ENCODE measurements around the gene PCSK5. TPM values are rescaled to one million over a fixed set of nuclear protein-coding genes. Genes with fewer than 3 reads are reported as not detected.
"Not testable (repeated sequence)": the region's sequence is repeated elsewhere in the genome, so short reads cannot be mapped to it uniquely, and the experiment has no call there.

The PCSK5 gene
- total and polyA plus RNA-seq, 8 donors, result 0.37 to 86.3 (median 4.9) TPM

GRCh38 chr9:76297721-76298239 is 407.3 kb downstream of the PCSK5 start:
- peak overlapping the region in 3 of 5 donors; percentile 41 to 61 (median 54) for H3K27ac ChIP-seq
- no peak for TF ChIP-seq EP300 (IDR thresholded peaks at IDR 0.05)
- no peak for TF ChIP-seq POLR2AphosphoS5 (IDR thresholded peaks at IDR 0.05)
- no peak for TF ChIP-seq POLR2A (IDR thresholded peaks at IDR 0.05)
- TF ChIP-seq CTCF (IDR thresholded peaks at IDR 0.05), result no peak

GRCh38 chr9:76298521-76299144 is 408.2 kb downstream of the PCSK5 start:
- Histone ChIP-seq H3K4me3 (no peak overlapping the region), H3K9me3 (no peaks in the 10 kb centered on the region), H3K27ac (peak overlapping the region in 3 of 5 donors; percentile 41 to 61 (median 54)), H3K4me1 (peaks cover 0 to 9% (median 5%) of the 10 kb centered on the region in 4 donors), H3K36me3 (no peaks in the 10 kb centered on the region), H3K27me3 (no peaks in the 10 kb centered on the region)
- DNase-seq, result peak in 1 of 2 donors; percentile 32
- 31 to 49% (median 33%) methylated on average over 3 of the region's 3 CpGs for WGBS, 5 donors
- intact Hi-C loops (cut with DNase I; ENCODE audit: low total_unique reads), result no loop called here
- TF ChIP-seq POLR2AphosphoS5 (IDR thresholded peaks at IDR 0.05), result no peak
- TF ChIP-seq EP300 (IDR thresholded peaks at IDR 0.05), result no peak
- no peak for TF ChIP-seq POLR2A (IDR thresholded peaks at IDR 0.05)
- no peak for TF ChIP-seq CTCF (IDR thresholded peaks at IDR 0.05)

More at GRCh38 chr9:76297721-76298239, 407.3 kb downstream of the PCSK5 start:
- Histone ChIP-seq H3K36me3 (no peaks in the 10 kb centered on the region), H3K27me3 (no peaks in the 10 kb centered on the region), H3K4me3 (no peak overlapping the region), H3K4me1 (peaks cover 0 to 9% (median 5%) of the 10 kb centered on the region in 4 donors), H3K9me3 (no peaks in the 10 kb centered on the region)
- WGBS, 5 donors, result 53 to 66% (median 58%) methylated on average over 14 of the region's 14 CpGs
- peak in 1 of 2 donors; percentile 79 for DNase-seq
- intact Hi-C loops (cut with DNase I; ENCODE audit: low total_unique reads), result no loop called here

- no peak for DNase-seq
- Histone ChIP-seq H3K36me3 (no peaks in the 10 kb centered on the region), H3K27me3 (no peaks in the 10 kb centered on the region), H3K27ac (no peak overlapping the region), H3K4me3 (no peak overlapping the region), H3K9me3 (no peaks in the 10 kb centered on the region), H3K4me1 (peaks cover 0 to 9% (median 3%) of the 10 kb centered on the region in 4 donors)
- TF ChIP-seq EP300 (IDR thresholded peaks at IDR 0.05), result no peak
- no peak for TF ChIP-seq POLR2AphosphoS5 (IDR thresholded peaks at IDR 0.05)
- no peak for TF ChIP-seq CTCF (IDR thresholded peaks at IDR 0.05)
- TF ChIP-seq POLR2A (IDR thresholded peaks at IDR 0.05), result no peak
- intact Hi-C loops (cut with DNase I; ENCODE audit: low total_unique reads), result loop anchor here (10.0 kb wide), 1 partner anchor 1038 kb away; no protein-coding TSS in a partner anchor
- WGBS, 5 donors, result 48 to 68% (median 50%) methylated on average over 3 of the region's 3 CpGs
Measured at GRCh38 chr9:76302543-76302942, 412.1 kb downstream of the PCSK5 start.

GRCh38 chr9:76302947-76303550 is 412.6 kb downstream of the PCSK5 start:
- Histone ChIP-seq H3K4me1 (peaks cover 0 to 7% (median 2%) of the 10 kb centered on the region in 4 donors), H3K27me3 (no peaks in the 10 kb centered on the region), H3K4me3 (no peak overlapping the region), H3K9me3 (no peaks in the 10 kb centered on the region), H3K27ac (no peak overlapping the region), H3K36me3 (no peaks in the 10 kb centered on the region)
- intact Hi-C loops (cut with DNase I; ENCODE audit: low total_unique reads), result loop anchor here (10.0 kb wide), 1 partner anchor 1038 kb away; no protein-coding TSS in a partner anchor
- DNase-seq, result peak in 1 of 2 donors; percentile 76
- WGBS, 5 donors, result 13 to 32% (median 23%) methylated on average over 3 of the region's 3 CpGs
- no peak for TF ChIP-seq EP300 (IDR thresholded peaks at IDR 0.05)
- peak in 5 of 7 experiments; percentile 25 to 70 (median 62) for TF ChIP-seq CTCF (IDR thresholded peaks at IDR 0.05)

- H3K9me3 ChIP-seq, H3K4me3 ChIP-seq, H3K27me3 ChIP-seq, DNase-seq, H3K27ac ChIP-seq, H3K36me3 ChIP-seq, H3K4me1 ChIP-seq: not testable (repeated sequence)
- intact Hi-C loops (cut with DNase I; ENCODE audit: low total_unique reads), result loop anchor here (10.0 kb wide), 1 partner anchor 1042 kb away; no protein-coding TSS in a partner anchor
- 53 to 81% (median 63%) methylated on average over 6 to 7 of the region's 7 CpGs for WGBS, 5 donors
Measured at GRCh38 chr9:76307047-76307446, 416.6 kb downstream of the PCSK5 start.

Data from stomach (tissue), 9 donors.